A549 treated with AZD2906 at 1 μM for 4 hours (cell line): ENCODE measurements around the gene INAFM2. TPM values are rescaled to one million over a fixed set of nuclear protein-coding genes. Genes with fewer than 3 reads are reported as not detected.

Experiments used
- total RNA-seq: library from RNA; stranded (reverse); fragments of 200-300 nt; extraction: Qiagen RNA extraction; gene quantifications from 5 replicates; pipeline ENCODE4 v1.2.3, GENCODE V29; 2022

Gene INAFM2
- total RNA-seq, result 5.7 to 7.8 TPM (median 6.6 TPM) in 5 replicates

GRCh38 chr15:40323239-40323952 is at the start of gene INAFM2:
TSS of gene INAFM2 (plus strand) at chr15:40323692. CDS start at chr15:40324056, 364 bp downstream.

DNA sequence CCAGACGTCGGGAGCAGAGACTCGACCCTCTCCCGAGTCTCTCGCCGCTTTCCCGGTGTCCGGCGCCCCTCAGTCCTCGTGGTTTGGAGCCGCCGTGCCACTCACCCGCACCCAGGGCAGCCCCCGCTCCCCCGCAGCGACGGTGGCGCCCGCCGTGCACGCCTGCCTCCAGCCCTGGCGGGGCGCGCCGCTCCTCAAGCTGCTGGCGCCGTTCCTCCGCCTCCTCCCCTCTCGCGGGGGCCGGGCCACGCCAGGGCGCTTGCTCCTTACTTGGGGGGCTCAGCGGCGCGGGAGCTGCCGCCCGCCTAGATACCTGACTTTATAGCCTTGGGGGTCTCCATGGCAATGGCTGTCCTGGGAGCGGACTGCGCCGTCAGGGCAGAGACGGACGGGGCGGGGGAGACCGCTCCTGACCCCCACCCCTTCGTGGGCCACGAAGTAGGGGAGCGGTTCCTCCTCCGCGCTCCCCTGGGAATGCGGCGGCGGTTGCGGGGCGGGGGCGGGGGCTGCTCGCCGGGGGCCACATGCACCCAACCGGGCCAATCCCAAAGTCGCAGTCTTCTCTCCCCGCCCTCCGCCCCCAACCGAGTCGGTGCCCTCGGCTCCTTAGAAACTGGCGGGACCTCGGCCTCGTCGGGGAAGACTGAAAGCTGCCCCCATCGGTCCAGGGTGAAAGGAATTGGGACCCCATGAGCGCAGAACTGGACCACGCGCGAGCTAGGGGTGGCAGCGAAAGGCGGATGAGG is 40.5 kb upstream of the INAFM2 start, which contains the start of gene ANKRD63:
Gene ANKRD63, minus strand, starts transcription at position 196 of the 746 bp plus-strand sequence. CDS start 478 bp downstream, outside the sequence.

DNA sequence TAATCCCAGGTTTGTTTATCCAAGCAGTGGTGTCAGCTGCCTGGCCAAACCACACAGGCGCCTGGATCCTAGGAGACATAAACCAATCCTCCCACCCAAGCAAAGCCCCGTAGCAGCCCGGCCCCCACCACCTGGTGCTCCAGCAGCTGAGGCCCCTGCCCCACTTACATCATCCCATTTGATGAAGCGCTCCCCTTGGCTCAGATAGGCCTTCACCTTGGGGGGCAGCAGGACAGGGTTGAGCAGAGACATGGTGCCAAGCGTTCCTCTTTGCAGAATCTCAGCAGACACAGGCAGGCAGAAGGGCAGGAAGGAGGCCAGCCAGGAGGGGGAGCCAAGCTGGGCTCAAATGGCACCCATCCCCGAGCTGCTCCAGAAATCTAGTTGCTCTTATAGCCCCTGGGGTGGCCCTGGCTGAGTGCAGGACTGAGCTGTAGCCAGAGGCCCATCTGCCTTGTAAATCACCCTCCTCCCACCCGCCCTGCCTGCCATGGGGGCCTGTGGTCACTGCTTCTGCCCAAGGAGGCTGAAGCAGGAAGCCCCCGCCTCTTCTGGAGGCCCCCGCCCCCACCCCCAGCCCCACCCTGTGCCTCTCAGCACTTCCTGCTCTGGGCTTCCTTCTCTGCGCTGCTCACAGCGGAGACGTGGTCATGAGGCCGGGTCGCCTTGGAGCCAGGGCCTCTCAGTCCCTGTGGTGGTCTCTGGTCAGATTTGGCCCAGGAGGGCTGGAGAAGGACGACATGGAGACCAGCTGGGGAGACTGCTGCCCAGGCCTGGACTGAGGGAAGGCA is 15.9 kb upstream of the INAFM2 start, which contains the start of gene PLCB2:
Gene PLCB2, minus strand, starts transcription at position 515 of the 791 bp plus-strand sequence. Its CDS starts 263 bp downstream, at position 252.

GRCh38 chr15:40340740-40341400 is 17.4 kb downstream of the INAFM2 start, which contains the start of gene CCDC9B:
TSS of gene CCDC9B (minus strand) at chr15:40340939. CDS start at chr15:40340819, 120 bp downstream.

DNA sequence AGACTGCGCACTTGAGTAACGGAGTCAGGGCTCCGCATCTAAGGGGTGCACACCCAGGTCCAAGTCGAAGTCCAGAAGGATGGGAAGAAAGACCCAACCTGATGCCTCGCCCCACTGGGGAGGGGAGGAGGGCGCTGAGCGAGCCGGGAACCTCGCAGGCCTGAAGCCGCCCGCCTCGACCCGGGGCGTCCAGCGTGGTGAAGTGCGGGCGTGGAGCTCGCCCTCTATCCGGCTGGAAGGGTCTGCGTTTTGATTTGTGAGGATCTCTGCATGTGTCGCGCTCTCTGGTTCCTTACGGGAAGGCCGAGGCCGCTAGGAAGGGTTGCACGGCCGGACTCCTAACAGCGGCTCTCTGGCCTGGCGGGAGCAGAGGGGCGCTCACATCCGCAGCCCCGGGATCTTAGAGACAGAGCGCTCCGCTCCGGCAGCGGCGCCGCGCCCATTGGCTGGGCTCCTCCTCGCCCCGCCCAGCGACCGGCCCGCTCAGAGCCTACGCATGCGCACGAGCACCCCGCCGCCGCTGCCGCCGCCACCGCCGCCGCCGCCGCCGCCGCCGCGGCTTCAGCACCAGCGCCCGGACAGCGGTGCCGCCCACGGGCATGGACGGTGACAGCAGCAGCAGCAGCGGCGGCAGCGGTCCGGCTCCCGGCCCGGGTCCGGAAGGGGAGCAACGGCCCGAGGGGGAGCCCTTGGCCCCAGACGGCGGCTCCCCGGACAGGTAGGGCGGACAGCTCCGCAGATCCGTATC is 34.4 kb downstream of the INAFM2 start, which contains the start of gene DISP2:
Gene DISP2, plus strand, starts transcription at position 497 of the 748 bp plus-strand sequence. Its CDS starts 103 bp downstream, at position 600.

Other genes with a start within 250 kb of the INAFM2 start
- 1.4 to 2.4 TPM (median 1.8 TPM) in 5 replicates for gene BMF, start 214.8 kb upstream of the INAFM2 start, total RNA-seq
- gene BUB1B, start 162.6 kb upstream of the INAFM2 start, total RNA-seq, result 23.2 to 35.7 TPM (median 26.7 TPM) in 5 replicates
- gene PAK6, start 84.6 kb upstream of the INAFM2 start, total RNA-seq, result 0.21 to 0.46 TPM (median 0.29 TPM) in 5 replicates
- gene ANKRD63, start 40.6 kb upstream of the INAFM2 start, total RNA-seq, result 0.24 to 0.43 TPM (median 0.33 TPM) in 5 replicates
- gene PLCB2, start 15.8 kb upstream of the INAFM2 start, total RNA-seq, result 0.38 to 0.97 TPM (median 0.84 TPM) in 5 replicates
- gene CCDC9B, start 17.2 kb downstream of the INAFM2 start, total RNA-seq, result 19.1 to 21.4 TPM (median 20.8 TPM) in 5 replicates
- gene PHGR1, start 27.3 kb downstream of the INAFM2 start, total RNA-seq, result not detected in 5 replicates
- gene DISP2, start 34.5 kb downstream of the INAFM2 start, total RNA-seq, result 1.00 to 2.5 TPM (median 1.8 TPM) in 5 replicates
- gene KNSTRN, start 59.0 kb downstream of the INAFM2 start, total RNA-seq, result 43.0 to 56.5 TPM (median 47.7 TPM) in 5 replicates
- gene IVD, start 82.1 kb downstream of the INAFM2 start, total RNA-seq, result 11.1 to 12.9 TPM (median 11.7 TPM) in 5 replicates
- gene BAHD1, start 117.3 kb downstream of the INAFM2 start, total RNA-seq, result 9.8 to 11.7 TPM (median 11.2 TPM) in 5 replicates
- gene CHST14, start 147.3 kb downstream of the INAFM2 start, total RNA-seq, result 12.9 to 20.9 TPM (median 19.1 TPM) in 5 replicates
- 11.0 to 22.3 TPM (median 13.3 TPM) in 5 replicates for gene CCDC32, start 241.3 kb downstream of the INAFM2 start, total RNA-seq
- gene RPUSD2, start 245.6 kb downstream of the INAFM2 start, total RNA-seq, result 12.8 to 17.5 TPM (median 15.8 TPM) in 5 replicates